Small intestine (tissue), 7 donors: Measurements from ENCODE around the gene TPPP. TPM values are rescaled to one million over a fixed set of nuclear protein-coding genes. Genes with fewer than 3 reads are reported as not detected.

Experiments used
- DNase-seq, 2 donors: peaks; one replicate each; pipeline versions ENCODE4 v3.0.0 to v3.0.0-alpha.2; 2013
- FAIRE-seq: peaks from 2 replicates; lab custom pipeline; 2012; peaks lifted over from hg19 to GRCh38; lab: Jason Lieb, UNC
- H3K27ac ChIP-seq, 3 donors: one replicate each; pipeline ENCODE4 v1.5.1; 2013; ENCODE audit warnings: low read length in 2 of 3, mild to moderate bottlenecking in 2 of 3, control low read depth in 1 of 3, inconsistent platforms in 1 of 3, low read depth in 1 of 3, moderate library complexity in 1 of 3
- H3K27me3 ChIP-seq, 3 donors: one replicate each; pipeline ENCODE4 v1.6.1; 2013; ENCODE audit warnings: low read length in 3 of 3, inconsistent platforms in 1 of 3; ENCODE audit not compliant: control insufficient read depth in 3 of 3, insufficient read depth in 3 of 3
- H3K36me3 ChIP-seq, 3 donors: one replicate each; pipeline ENCODE4 v1.6.1; 2013; ENCODE audit warnings: low read length in 3 of 3, inconsistent platforms in 1 of 3, low read depth in 1 of 3, mild to moderate bottlenecking in 1 of 3, moderate library complexity in 1 of 3; ENCODE audit not compliant: control insufficient read depth in 3 of 3, insufficient read depth in 2 of 3
- H3K4me1 ChIP-seq, 3 donors: one replicate each; pipeline ENCODE4 v1.6.1; 2013; ENCODE audit warnings: low read length in 2 of 3, inconsistent platforms in 1 of 3, low read depth in 1 of 3, mild to moderate bottlenecking in 1 of 3, moderate library complexity in 1 of 3; ENCODE audit not compliant: control insufficient read depth in 3 of 3, insufficient read depth in 2 of 3
- H3K4me3 ChIP-seq, 3 donors: one replicate each; pipeline ENCODE4 v1.5.1; 2013; ENCODE audit warnings: low read length in 3 of 3, control low read depth in 1 of 3, inconsistent platforms in 1 of 3, low read depth in 1 of 3, mild to moderate bottlenecking in 1 of 3, moderate library complexity in 1 of 3
- H3K9me3 ChIP-seq, 2 donors: one replicate each; pipeline ENCODE4 v1.6.1; 2013; ENCODE audit warnings: low read depth in 1 of 2, low read length in 1 of 2; ENCODE audit not compliant: control insufficient read depth in 2 of 2, insufficient read depth in 1 of 2
- WGBS, 3 donors: extraction: QIAGEN DNeasy Blood & Tissue Kit; methylation state at CpG; one replicate each; pipeline ENCODE4 v1.1.7; 2013; 5-methylcytosine and 5-hydroxymethylcytosine counted together
- polyA plus RNA-seq, 4 donors: library from polyadenylated mRNA; stranded (reverse) in 3 of 4; unstranded in 1 of 4; fragments of 200-250 nt in 3 of 4; fragments of 120-200 nt in 1 of 4; gene quantifications; one replicate each; pipeline versions ENCODE4 v1.2.1 to v1.2.3, GENCODE V29; 2013
- donor health status: healthy with polysubstance abuse.
- donor health status: control.
- donor health status: control.
- donor health status: Bipolar disorder and iron deficiency.
- donor health status: healthy.

Gene TPPP
- polyA plus RNA-seq, 4 donors = 3.0 to 6.3 (median 5.5) TPM

DNA sequence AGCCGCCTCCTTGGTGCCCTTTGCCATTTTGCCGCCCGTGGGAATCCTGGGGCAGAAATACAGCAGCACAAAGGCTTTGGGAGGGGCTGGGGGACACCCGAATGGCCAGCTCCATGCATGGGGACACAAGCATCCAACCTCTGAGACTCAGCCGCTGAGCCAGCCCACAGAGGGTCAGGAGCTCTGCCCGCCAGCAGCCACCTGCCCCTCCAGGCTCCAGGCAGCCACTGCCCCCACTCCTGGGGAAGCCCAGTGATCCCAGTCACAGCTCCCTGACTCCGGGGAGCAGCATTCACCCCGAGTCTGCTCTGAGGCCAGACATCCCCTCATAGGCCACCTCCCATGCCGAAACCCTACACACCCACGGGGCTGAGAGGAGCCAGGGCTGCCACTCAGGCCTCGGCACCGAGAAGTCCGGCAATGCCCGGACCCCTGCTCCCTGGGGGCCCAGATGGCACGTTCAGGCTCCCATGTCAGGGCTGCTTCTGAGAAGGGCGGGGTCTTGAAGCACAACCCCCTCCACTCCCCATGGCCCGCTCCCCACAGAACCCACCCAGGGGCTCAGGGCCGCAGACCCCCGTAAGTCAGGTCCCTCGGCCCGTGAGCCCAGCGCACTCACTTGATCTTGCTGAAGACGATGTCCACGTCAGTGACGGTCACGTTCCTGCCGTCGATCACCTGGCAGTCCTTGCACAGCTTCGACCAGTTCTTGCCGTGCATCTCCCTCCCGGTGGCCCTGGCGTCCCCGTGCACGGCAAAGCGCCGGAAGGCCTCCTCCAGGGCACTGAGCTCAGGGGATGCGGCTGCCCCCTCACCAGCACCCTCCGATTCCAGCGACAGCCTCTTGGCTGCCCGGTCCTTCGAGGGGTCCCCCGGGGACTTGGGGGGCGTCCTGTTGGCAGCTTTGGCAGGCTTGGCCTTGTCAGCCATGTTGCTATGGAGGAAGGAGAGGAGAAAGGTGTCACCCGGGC, 15.7 kb downstream of the TPPP start:
- no peak for FAIRE-seq
- H3K27me3 ChIP-seq = no peaks in the 10 kb centered on the region
- no peaks in the 10 kb centered on the region for H3K9me3 ChIP-seq
- no peak overlapping the region for H3K4me3 ChIP-seq
- H3K36me3 ChIP-seq = peaks cover 0 to 7% (median 0%) of the 10 kb centered on the region in 3 donors
- H3K4me1 ChIP-seq = peaks cover under 1 to 21% (median 8%) of the 10 kb centered on the region in 3 donors
- no peak for DNase-seq
- no peak overlapping the region for H3K27ac ChIP-seq
- WGBS, 3 donors = 84 to 87% (median 86%) methylated on average over 43 to 44 of the region's 44 CpGs

GRCh38 chr5:676699-677076, 16.5 kb downstream of the TPPP start:
- peaks cover 6 to 29% (median 15%) of the 10 kb centered on the region in 3 donors for H3K4me1 ChIP-seq
- WGBS, 3 donors = 93 to 95% (median 93%) methylated on average over 48 of the region's 48 CpGs
- H3K27ac ChIP-seq = no peak overlapping the region
- H3K36me3 ChIP-seq = peaks cover 0 to 7% (median 0%) of the 10 kb centered on the region in 3 donors
- no peak overlapping the region for H3K4me3 ChIP-seq
- FAIRE-seq = no peak
- no peaks in the 10 kb centered on the region for H3K27me3 ChIP-seq
- H3K9me3 ChIP-seq = no peaks in the 10 kb centered on the region
- no peak for DNase-seq

- peaks cover 0 to 7% (median 0%) of the 10 kb centered on the region in 3 donors for H3K36me3 ChIP-seq
- no peak overlapping the region for H3K4me3 ChIP-seq
- no peak overlapping the region for H3K27ac ChIP-seq
- no peaks in the 10 kb centered on the region for H3K27me3 ChIP-seq
- 83 to 87% (median 84%) methylated on average over 36 of the region's 36 CpGs for WGBS, 3 donors
- FAIRE-seq = no peak
- peaks cover 6 to 32% (median 15%) of the 10 kb centered on the region in 3 donors for H3K4me1 ChIP-seq
- no peak for DNase-seq
- H3K9me3 ChIP-seq = no peaks in the 10 kb centered on the region
Measured at GRCh38 chr5:675871-676698, 17.1 kb downstream of the TPPP start.

- H3K4me1 ChIP-seq = peaks cover 6 to 32% (median 15%) of the 10 kb centered on the region in 3 donors
- no peak overlapping the region for H3K27ac ChIP-seq
- no peaks in the 10 kb centered on the region for H3K27me3 ChIP-seq
- H3K4me3 ChIP-seq = no peak overlapping the region
- FAIRE-seq = no peak
- DNase-seq = no peak
- H3K36me3 ChIP-seq = peaks cover 0 to 8% (median 0%) of the 10 kb centered on the region in 3 donors
- no peaks in the 10 kb centered on the region for H3K9me3 ChIP-seq
- WGBS, 3 donors = 80 to 86% (median 80%) methylated on average over 19 to 20 of the region's 20 CpGs
Measured at GRCh38 chr5:675111-675870, 17.9 kb downstream of the TPPP start.

- DNase-seq = peak in 1 of 2 donors; percentile 21
- FAIRE-seq = no peak
- Histone ChIP-seq H3K36me3 (peaks cover 0 to 14% (median 0%) of the 10 kb centered on the region in 3 donors), H3K9me3 (no peaks in the 10 kb centered on the region), H3K4me3 (no peak overlapping the region), H3K27ac (no peak overlapping the region), H3K27me3 (no peaks in the 10 kb centered on the region), H3K4me1 (peaks cover 6 to 32% (median 15%) of the 10 kb centered on the region in 3 donors)
- WGBS, 3 donors = 65 to 73% (median 68%) methylated on average over 7 of the region's 7 CpGs
Measured at GRCh38 chr5:674630-675011, 18.5 kb downstream of the TPPP start.

- H3K27ac ChIP-seq = no peak overlapping the region
- no peak for FAIRE-seq
- no peak overlapping the region for H3K4me3 ChIP-seq
- H3K4me1 ChIP-seq = peaks cover 6 to 32% (median 15%) of the 10 kb centered on the region in 3 donors
- no peaks in the 10 kb centered on the region for H3K27me3 ChIP-seq
- peak; percentile 27 to 52 for DNase-seq
- no peaks in the 10 kb centered on the region for H3K9me3 ChIP-seq
- peaks cover 0 to 20% (median 0%) of the 10 kb centered on the region in 3 donors for H3K36me3 ChIP-seq
- 47 to 60% (median 57%) methylated on average over 27 of the region's 27 CpGs for WGBS, 3 donors
Measured at GRCh38 chr5:673831-674629, 19.1 kb downstream of the TPPP start.

- no peak for FAIRE-seq
- H3K27ac ChIP-seq = peak overlapping the region in 2 of 3 donors; percentile 36 to 74
Measured at GRCh38 chr5:673161-673830, 19.9 kb downstream of the TPPP start.

More at GRCh38 chr5:673161-673830, 19.9 kb downstream of the TPPP start:
- Histone ChIP-seq H3K4me3 (peak overlapping the region in 1 of 3 donors; percentile 11), H3K4me1 (peaks cover 6 to 32% (median 15%) of the 10 kb centered on the region in 3 donors), H3K36me3 (peaks cover 0 to 27% (median 0%) of the 10 kb centered on the region in 3 donors), H3K27me3 (no peaks in the 10 kb centered on the region), H3K9me3 (no peaks in the 10 kb centered on the region)
- peak in 1 of 2 donors; percentile 18 for DNase-seq
- WGBS, 3 donors = 30 to 46% (median 38%) methylated on average over 17 to 19 of the region's 19 CpGs
